HG03175 (cell line): ENCODE results near the gene FAM72D.
"Not testable (repeated sequence)": the region's sequence is repeated elsewhere in the genome, so short reads cannot be mapped to it uniquely, and the experiment has no call there.

Experiments
- ATAC-seq: cut with Tn5 transposase; IDR thresholded peaks from one replicate; pipeline ENCODE4 v1.9.1; 2021; ENCODE audit warnings: mild to moderate bottlenecking, moderate library complexity; ENCODE audit not compliant: unreplicated experiment

FAM72D gene

DNA sequence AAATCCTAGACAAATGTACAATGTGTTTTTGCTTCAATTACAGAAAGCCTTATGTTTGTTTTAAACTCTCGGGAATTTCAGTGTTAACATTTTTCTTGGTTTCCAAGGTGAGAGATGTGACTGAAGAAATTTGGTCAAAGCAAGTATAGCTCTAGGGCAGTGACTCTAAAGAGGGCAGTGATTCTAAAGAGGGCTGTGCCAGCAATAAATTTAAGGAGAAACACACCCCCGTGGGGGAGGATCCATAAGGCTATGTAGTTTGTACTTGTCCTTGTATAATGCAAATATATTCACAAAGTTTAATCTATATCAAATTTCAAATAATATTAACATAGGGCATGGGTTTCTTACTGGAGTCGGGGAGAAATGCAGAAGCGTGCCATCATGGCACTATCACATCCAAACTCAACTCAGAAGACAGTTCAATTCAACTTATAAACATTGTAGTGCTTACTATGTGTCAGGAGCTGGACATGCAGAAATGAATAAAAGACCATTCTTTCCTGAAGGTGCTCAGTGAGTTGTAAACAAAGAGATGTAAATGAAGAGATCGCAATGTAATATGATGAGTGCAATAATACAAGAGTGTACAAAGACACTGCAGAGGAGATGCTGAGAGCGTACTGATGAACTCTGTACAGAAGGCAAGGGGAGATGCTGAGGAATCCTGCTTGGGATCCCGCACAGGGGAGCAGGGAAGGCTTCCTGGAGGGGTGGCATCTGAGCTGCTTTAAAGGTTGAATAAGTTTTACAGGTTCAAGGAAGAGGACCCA lies 13.1 kb upstream of the FAM72D start:
- ATAC-seq, result not testable (repeated sequence)

GRCh38 chr1:145093517-145094149 lies 2.1 kb upstream of the FAM72D start:
- not testable (repeated sequence) for ATAC-seq

GRCh38 chr1:145094655-145095211 lies 1.0 kb upstream of the FAM72D start:
- ATAC-seq, result peak; percentile 7

GRCh38 chr1:145101725-145102124 lies 6.0 kb downstream of the FAM72D start:
- ATAC-seq, result not testable (repeated sequence)

- not testable (repeated sequence) for ATAC-seq
Measured at GRCh38 chr1:145103294-145103693, 7.5 kb downstream of the FAM72D start.

DNA sequence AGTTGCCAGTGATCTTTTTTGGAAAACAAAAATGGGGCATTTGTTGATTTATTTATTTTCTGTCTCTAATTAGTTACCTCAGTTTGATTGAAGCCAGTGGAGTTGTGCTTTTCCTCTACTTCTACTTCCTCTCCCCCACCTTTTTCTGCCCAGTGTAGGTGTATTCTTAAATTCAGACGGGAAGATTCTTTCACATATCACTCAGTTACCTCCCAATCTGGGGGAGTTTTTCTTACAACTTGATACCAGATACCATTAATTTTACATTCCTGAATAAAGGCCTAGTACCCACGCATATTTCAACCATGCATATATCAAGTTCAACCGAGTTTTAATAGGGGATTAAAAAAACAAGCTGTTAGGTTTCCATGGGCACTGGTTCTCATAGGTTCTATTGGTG lies 15.9 kb downstream of the FAM72D start:
- not testable (repeated sequence) for ATAC-seq

GRCh38 chr1:145112703-145113102 lies 16.9 kb downstream of the FAM72D start:
- ATAC-seq, result not testable (repeated sequence)

- not testable (repeated sequence) for ATAC-seq
Measured at GRCh38 chr1:145114560-145115057, 18.8 kb downstream of the FAM72D start.

- ATAC-seq, result not testable (repeated sequence)
Measured at GRCh38 chr1:145115587-145116493, 20.1 kb downstream of the FAM72D start.

- not testable (repeated sequence) for ATAC-seq
Measured at GRCh38 chr1:145119842-145120241, 24.1 kb downstream of the FAM72D start.

- not testable (repeated sequence) for ATAC-seq
Measured at GRCh38 chr1:145122344-145123061, 26.7 kb downstream of the FAM72D start.

- ATAC-seq, result not testable (repeated sequence)
Measured at GRCh38 chr1:145123062-145123395, 27.3 kb downstream of the FAM72D start.

DNA sequence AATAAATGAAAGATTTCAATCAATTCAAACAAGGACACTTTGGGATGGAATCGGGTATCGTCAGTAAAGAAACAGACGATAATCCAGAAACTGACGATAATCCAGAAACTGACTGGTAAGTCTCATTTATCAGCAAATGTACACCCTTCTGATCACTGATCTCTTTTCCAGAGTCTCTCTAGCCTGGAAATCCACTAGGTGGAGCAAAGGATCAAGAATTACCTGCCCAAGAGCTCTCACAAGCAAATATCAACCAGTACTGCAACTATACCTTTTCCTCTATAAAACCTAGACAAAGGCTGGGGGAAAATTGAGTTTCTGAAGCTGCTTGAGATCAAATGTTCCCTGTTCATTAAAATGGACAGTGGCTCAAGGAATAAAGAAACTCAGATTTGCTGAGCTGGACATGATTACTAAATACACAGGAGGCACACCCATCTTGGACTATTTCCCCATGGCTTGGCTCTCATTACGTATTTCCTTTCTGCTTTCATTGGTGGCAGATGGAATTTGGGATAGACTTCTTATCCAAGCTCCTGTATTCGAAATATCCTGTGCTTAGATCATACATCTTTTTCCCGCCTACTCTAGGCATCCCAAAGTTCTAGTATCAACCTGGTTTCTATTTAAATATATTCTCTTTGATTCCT lies 28.3 kb downstream of the FAM72D start:
- not testable (repeated sequence) for ATAC-seq

GRCh38 chr1:145125112-145125511 lies 29.3 kb downstream of the FAM72D start:
- not testable (repeated sequence) for ATAC-seq

- not testable (repeated sequence) for ATAC-seq
Measured at GRCh38 chr1:145127144-145127543, 31.4 kb downstream of the FAM72D start.

GRCh38 chr1:145128697-145129469 lies 33.1 kb downstream of the FAM72D start:
- ATAC-seq, result not testable (repeated sequence)

GRCh38 chr1:145134476-145134875 lies 38.7 kb downstream of the FAM72D start:
- ATAC-seq, result not testable (repeated sequence)

GRCh38 chr1:145140549-145140948 lies 44.8 kb downstream of the FAM72D start:
- not testable (repeated sequence) for ATAC-seq
